ENCODE measurements around the gene GCM1.

The GCM1 gene

GRCh38 chr6:53151676-53152075 is 3.0 kb upstream of the GCM1 start:
- no peak for DNase-seq (ENCODE audit: low read depth in 2 of 2)

- no peak for DNase-seq (ENCODE audit: low read depth in 2 of 2)
These were observed 3.8 kb downstream of the GCM1 start for GRCh38 chr6:53144802-53145201.

- no peak for DNase-seq (ENCODE audit: low read depth in 2 of 2)
These were observed 4.9 kb downstream of the GCM1 start for GRCh38 chr6:53143710-53144109.

- DNase-seq (ENCODE audit: low read depth in 2 of 2): no peak
These were observed 5.8 kb downstream of the GCM1 start for GRCh38 chr6:53142810-53143209.

- DNase-seq (ENCODE audit: low read depth in 2 of 2): no peak
These were observed 8.7 kb downstream of the GCM1 start for GRCh38 chr6:53139841-53140413.

- DNase-seq (ENCODE audit: low read depth in 2 of 2): no peak
These were observed 12.5 kb downstream of the GCM1 start for GRCh38 chr6:53136000-53136609.

- no peak for DNase-seq (ENCODE audit: low read depth in 2 of 2)
These were observed 13.9 kb downstream of the GCM1 start for GRCh38 chr6:53134601-53135235.

- no peak for DNase-seq (ENCODE audit: low read depth in 2 of 2)
These were observed 14.7 kb downstream of the GCM1 start for GRCh38 chr6:53133961-53134360.

- DNase-seq (ENCODE audit: low read depth in 2 of 2): no peak
These were observed 17.9 kb downstream of the GCM1 start for GRCh38 chr6:53130569-53131290.

- no peak for DNase-seq (ENCODE audit: low read depth in 2 of 2)
These were observed 19.8 kb downstream of the GCM1 start for GRCh38 chr6:53128842-53129241.

GRCh38 chr6:53125276-53125675 is 23.4 kb downstream of the GCM1 start:
- no peak for DNase-seq (ENCODE audit: low read depth in 2 of 2)

GRCh38 chr6:53124131-53124800 is 24.4 kb downstream of the GCM1 start:
- no peak for DNase-seq (ENCODE audit: low read depth in 2 of 2)

- no peak for DNase-seq (ENCODE audit: low read depth in 2 of 2)
These were observed 28.8 kb downstream of the GCM1 start for GRCh38 chr6:53119772-53120409.

- DNase-seq (ENCODE audit: low read depth in 2 of 2): no peak
These were observed 29.3 kb downstream of the GCM1 start for GRCh38 chr6:53119349-53119748.

GRCh38 chr6:53115741-53116140 is 32.9 kb downstream of the GCM1 start:
- no peak for DNase-seq (ENCODE audit: low read depth in 2 of 2)

- DNase-seq (ENCODE audit: low read depth in 2 of 2): no peak
These were observed 33.5 kb downstream of the GCM1 start for GRCh38 chr6:53115113-53115512.

GRCh38 chr6:53113742-53114141 is 34.9 kb downstream of the GCM1 start:
- DNase-seq (ENCODE audit: low read depth in 2 of 2): no peak

- DNase-seq (ENCODE audit: low read depth in 2 of 2): no peak
These were observed 35.8 kb downstream of the GCM1 start for GRCh38 chr6:53112871-53113270.

- no peak for DNase-seq (ENCODE audit: low read depth in 2 of 2)
These were observed 36.2 kb downstream of the GCM1 start for GRCh38 chr6:53112404-53112803.

- no peak for DNase-seq (ENCODE audit: low read depth in 2 of 2)
These were observed 36.8 kb downstream of the GCM1 start for GRCh38 chr6:53111865-53112264.

GRCh38 chr6:53109612-53110011 is 39.0 kb downstream of the GCM1 start:
- no peak for DNase-seq (ENCODE audit: low read depth in 2 of 2)

- DNase-seq (ENCODE audit: low read depth in 2 of 2): no peak
These were observed 41.5 kb downstream of the GCM1 start for GRCh38 chr6:53107091-53107490.
